PC-3 (cell line): ENCODE measurements around the gene HCN3.

ENCODE experiments used
- CTCF ChIP-seq: fragments of 300-600 bp; sonication (generic); conservative IDR thresholded peaks from 2 replicates; pipeline ENCODE4 v1.5.1; 2017; ENCODE audit warnings: antibody characterized with exemption, low read depth, mild to moderate bottlenecking, low read length
- EZH2 ChIP-seq: fragments of 300-600 bp; sonication (generic); IDR thresholded peaks from one replicate; pipeline ENCODE4 v1.6.1; 2017; ENCODE audit warnings: antibody characterized with exemption, mild to moderate bottlenecking, low read length; ENCODE audit not compliant: unreplicated experiment

- TF ChIP-seq CTCF: no peak
- no peak for TF ChIP-seq EZH2
Measured at GRCh38 chr1:155272466-155273342, 4.6 kb upstream of the HCN3 start.
